ENCODE results near the gene PPA1. TPM values are rescaled to one million over a fixed set of nuclear protein-coding genes. Genes with fewer than 3 reads are reported as not detected.

Gene PPA1
- total and polyA plus RNA-seq, 2 of the 4 experiments (the other 2 are of a cell fraction), result 78.6 to 102 TPM

DNA sequence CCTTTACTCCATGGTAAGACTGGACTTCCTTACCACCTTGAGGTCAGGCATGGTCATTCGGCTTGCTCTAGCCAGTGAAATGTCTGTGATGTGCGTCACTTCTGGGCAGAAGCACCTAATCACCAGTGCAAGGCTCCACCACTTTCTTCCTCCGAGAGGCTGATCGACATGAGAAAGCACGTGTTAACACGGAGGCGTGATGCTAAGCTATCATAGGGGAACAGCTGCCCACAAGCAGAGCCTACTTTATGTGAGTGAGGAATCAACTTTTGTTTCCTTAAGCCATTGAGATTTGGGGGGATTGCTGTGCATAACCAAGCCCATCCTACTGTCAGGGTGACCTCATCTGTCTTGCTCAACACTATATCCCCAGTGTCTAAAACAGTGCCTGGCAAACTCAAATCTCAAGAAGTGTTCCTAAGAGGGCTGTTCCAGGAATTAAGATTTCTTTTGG, 39.8 kb downstream of the PPA1 start:
- H3K36me3 ChIP-seq (ENCODE audit: control insufficient read depth, insufficient read depth, low read length), result peaks cover under 1% of the 10 kb centered on the region; the same call in 1 of the 2 replicates
- in situ Hi-C loops (cut with MboI; ENCODE audit: low sequenced_read_pairs), result no loop called here
- WGBS, 2 experiments (ENCODE audit: extremely low coverage in 2 of 2, insufficient read length in 1 of 2), result 79% methylated on average over 2 of the region's 7 CpGs; no CpG with 5 or more reads in 1 of the 2 experiments

More for the DNA sequence above, 39.8 kb downstream of the PPA1 start:
- peak overlapping the region; percentile 100 for H3K27ac ChIP-seq (ENCODE audit: insufficient read depth, low read length)
- no peak overlapping the region for H3K4me3 ChIP-seq (ENCODE audit: insufficient read depth, low read depth, low read length)
- peak overlapping the region; percentile 38 to 92; a peak in 3 of 4 replicates for H4K8ac ChIP-seq (ENCODE audit: low read depth in 2 of 2, low read length in 2 of 2)
- H3K14ac ChIP-seq (replicated peaks; ENCODE audit: low read depth, low read length), result peak overlapping the region; percentile 77
- intact Hi-C loops (cut with micrococcal nuclease) (loop anchor here (2.0 kb wide), 1 partner anchor 23 kb away; the partner anchor contains the start of gene SAR1A), dilution Hi-C loops (cut with HindIII; ENCODE audit: low sequenced_read_pairs, unreplicated experiment) (no loop called here)
- peak overlapping the region; percentile 90 for H2BK5ac ChIP-seq (ENCODE audit: low read depth, low read length, poor library complexity, severe bottlenecking)
- H2AK5ac ChIP-seq (ENCODE audit: low read depth, low read length), result peak overlapping the region; percentile 99
- ChIA-PET CTCF (interaction anchor here (1.2 to 2.2 kb wide), 2 partner anchors 28 to 47 kb away, joined by 3 to 7 read pairs; partner anchors contain the start of gene TYSND1), POLR2A (ENCODE audit: unreplicated experiment) (interaction anchor here (1.1 kb wide), 1 partner anchor 23 kb away, joined by 3 read pairs; the partner anchor contains the start of gene SAR1A)
- peak overlapping the region; percentile 99 for H3K18ac ChIP-seq (ENCODE audit: low read depth, low read length)
- BruUV-seq (replicated peaks), result no TSS peak
- peak overlapping the region; percentile 91 for H4K5ac ChIP-seq (ENCODE audit: low read depth, low read length)
- peak overlapping the region; percentile 35 for H2AK9ac ChIP-seq (replicated peaks; ENCODE audit: low read depth, low read length, poor library complexity)
- H4K20me1 ChIP-seq (ENCODE audit: insufficient read depth, low read length), result no peaks in the 10 kb centered on the region
- H2BK120ac ChIP-seq (ENCODE audit: low read depth, low read length), result peak overlapping the region; percentile 75
- peaks cover 0 to 20% of the 10 kb centered on the region in 2 experiments; a peak in 2 of 4 replicates for H3K79me1 ChIP-seq (ENCODE audit: low read depth in 1 of 2, low read length in 2 of 2)
- no peak overlapping the region for H3K4me2 ChIP-seq (ENCODE audit: low read depth, low read length)
- H2BK20ac ChIP-seq (ENCODE audit: low read depth, low read length), result peak overlapping the region; percentile 63
- H3K23ac ChIP-seq (ENCODE audit: low read depth, low read length), result peak overlapping the region; percentile 15; the same call in 1 of the 2 replicates
- H2AFZ ChIP-seq (replicated peaks; ENCODE audit: low read length, poor library complexity), result peak overlapping the region; percentile 1
- no peaks in the 10 kb centered on the region for H3K27me3 ChIP-seq (ENCODE audit: control insufficient read depth, insufficient read depth, low read length)
- ATAC-seq (ENCODE audit: low read depth) (no peak), DNase-seq (no peak)
- 0 out of 2 replicates have a peak overlapping the region, but pooled peaks have one; percentile 17 for H3K9ac ChIP-seq (ENCODE audit: low read depth, low read length)
- no peak overlapping the region for H3K56ac ChIP-seq (ENCODE audit: extremely low read depth, insufficient read depth, low read length)
- peaks cover 33% of the 10 kb centered on the region for H3K4me1 ChIP-seq (ENCODE audit: control insufficient read depth, insufficient read depth, low read length)
- no peaks in the 10 kb centered on the region for H3K9me3 ChIP-seq (ENCODE audit: control insufficient read depth, insufficient read depth, low read length)
- H3K4ac ChIP-seq (ENCODE audit: low read depth, low read length), result peak overlapping the region; percentile 67
- H3K9me1 ChIP-seq (ENCODE audit: insufficient read depth, low read length), result peaks cover 27% of the 10 kb centered on the region
- H4K91ac ChIP-seq (ENCODE audit: insufficient read depth, low read depth, low read length), result peak overlapping the region; percentile 48
- TF ChIP-seq BHLHE40 (IDR thresholded peaks at IDR 0.05; ENCODE audit: low read depth, low read length) (no peak), SMC3 (IDR thresholded peaks at IDR 0.05; ENCODE audit: low read depth, low read length) (no peak), CEBPB (IDR thresholded peaks at IDR 0.05; ENCODE audit: low read depth, low read length) (peak; percentile 39; the same call in 1 of the 2 replicates)
- H2BK15ac ChIP-seq (ENCODE audit: low read depth, low read length), result peak overlapping the region; percentile 53; the same call in 2 of the 3 replicates

Data from IMR-90 (cell line).